Hepatocyte (in vitro differentiated cells): ENCODE measurements around the gene NKAIN2. TPM values are rescaled to one million over a fixed set of nuclear protein-coding genes. Genes with fewer than 3 reads are reported as not detected.

Experiments used
- DNase-seq: peaks from one replicate; pipeline ENCODE4 v3.0.0-alpha.2; 2016; ENCODE audit warnings: low spot score
- H2AFZ ChIP-seq: fragments of 200-600 bp; sonication (generic); 2 replicates; pipeline ENCODE4 v1.6.0; 2016; ENCODE audit warnings: antibody characterized with exemption, mild to moderate bottlenecking
- H3K27ac ChIP-seq: fragments of 200-600 bp; sonication (generic); 2 replicates; pipeline ENCODE4 v1.5.1; 2016; ENCODE audit warnings: mild to moderate bottlenecking
- H3K27me3 ChIP-seq: fragments of 200-600 bp; sonication (generic); 2 replicates; pipeline ENCODE4 v1.6.1; 2016
- H3K36me3 ChIP-seq: fragments of 200-600 bp; sonication (generic); replicated peaks from 2 replicates; pipeline ENCODE4 v1.5.1; 2016; ENCODE audit warnings: low read depth; ENCODE audit not compliant: insufficient read depth
- H3K4me1 ChIP-seq: fragments of 200-600 bp; sonication (generic); 2 replicates; pipeline ENCODE4 v1.5.1; 2016; ENCODE audit warnings: mild to moderate bottlenecking, moderate library complexity; ENCODE audit not compliant: insufficient read depth
- H3K4me2 ChIP-seq: fragments of 200-600 bp; sonication (generic); 2 replicates; pipeline ENCODE4 v1.6.0; 2016
- H3K4me3 ChIP-seq: fragments of 200-600 bp; sonication (generic); 2 replicates; pipeline ENCODE4 v1.5.1; 2016; ENCODE audit warnings: mild to moderate bottlenecking
- H3K79me2 ChIP-seq: fragments of 200-600 bp; sonication (generic); 2 replicates; pipeline ENCODE4 v1.6.0; 2017; ENCODE audit warnings: mild to moderate bottlenecking
- H3K9me2 ChIP-seq: fragments of 200-600 bp; sonication (generic); replicated peaks from 2 replicates; pipeline ENCODE4 v1.6.0; 2017; ENCODE audit warnings: mild to moderate bottlenecking; ENCODE audit not compliant: insufficient read depth
- H3K9me3 ChIP-seq: fragments of 200-600 bp; sonication (generic); 2 replicates; pipeline ENCODE4 v1.5.1; 2016; ENCODE audit warnings: low read depth, mild to moderate bottlenecking
- H4K20me1 ChIP-seq: fragments of 200-600 bp; sonication (generic); 2 replicates; pipeline ENCODE4 v1.6.0; 2016; ENCODE audit warnings: mild to moderate bottlenecking; ENCODE audit not compliant: insufficient read depth, poor library complexity, severe bottlenecking
- CTCF ChIP-seq: fragments of 200-600 bp; sonication (generic); IDR thresholded peaks from 2 replicates; pipeline ENCODE4 v1.5.1; 2016; ENCODE audit warnings: antibody characterized with exemption, mild to moderate bottlenecking; ENCODE audit not compliant: poor library complexity
- EZH2 ChIP-seq: fragments of 200-600 bp; sonication (generic); IDR thresholded peaks from 2 replicates; pipeline ENCODE4 v1.6.1; 2016; ENCODE audit warnings: antibody characterized with exemption, mild to moderate bottlenecking, borderline replicate concordance
- EZH2phosphoT487 ChIP-seq: fragments of 200-600 bp; sonication (generic); IDR thresholded peaks from one replicate; pipeline ENCODE4 v1.6.1; 2018; ENCODE audit warnings: antibody characterized with exemption, mild to moderate bottlenecking, low read depth, moderate library complexity; ENCODE audit not compliant: unreplicated experiment, severe bottlenecking
- WGBS: methylation state at CpG from one replicate; pipeline ENCODE4 v1.1.6; 2016; ENCODE audit warnings: low lambda C conversion rate; ENCODE audit errors: missing lambda C conversion rate; 5-methylcytosine and 5-hydroxymethylcytosine counted together
- polyA plus RNA-seq: library from polyadenylated mRNA; unstranded; fragments of >200 nt; fragmentation: Nextera tagmentation; extraction: Ambion mirVana; gene quantifications from 2 replicates; pipeline ENCODE4 v1.2.1, GENCODE V29; 2016
- total RNA-seq: library from RNA; depleted of rRNA; stranded (reverse); fragments of >200 nt; gene quantifications from 2 replicates; pipeline ENCODE4 v1.2.3, GENCODE V29; 2014

Gene NKAIN2
- total and polyA plus RNA-seq, 2 experiments from 2014 or later = 0.48 to 2.6 TPM

- H2AFZ ChIP-seq = no peak overlapping the region
- no peaks in the 10 kb centered on the region for H3K9me3 ChIP-seq
- H3K4me3 ChIP-seq = no peak overlapping the region
- no peaks in the 10 kb centered on the region for H3K27me3 ChIP-seq
- H3K9me2 ChIP-seq = no peaks in the 10 kb centered on the region
- no peaks in the 10 kb centered on the region for H3K4me1 ChIP-seq
- H3K4me2 ChIP-seq = no peak overlapping the region
- no peak for DNase-seq
- H3K79me2 ChIP-seq = no peaks in the 10 kb centered on the region
- no peak overlapping the region for H3K27ac ChIP-seq
- TF ChIP-seq EZH2phosphoT487 = no peak
- no peak for TF ChIP-seq EZH2
- TF ChIP-seq CTCF = no peak
- no peaks in the 10 kb centered on the region for H3K36me3 ChIP-seq
- WGBS = 80% methylated on average over 2 of the region's 2 CpGs
- H4K20me1 ChIP-seq = no peaks in the 10 kb centered on the region
Measured at GRCh38 chr6:123990376-123990775, 186.7 kb downstream of the NKAIN2 start.

- Histone ChIP-seq H3K36me3 (no peaks in the 10 kb centered on the region), H2AFZ (no peak overlapping the region), H3K9me3 (no peaks in the 10 kb centered on the region), H3K27ac (no peak overlapping the region), H3K79me2 (no peaks in the 10 kb centered on the region), H3K4me1 (no peaks in the 10 kb centered on the region), H3K4me2 (no peak overlapping the region), H3K9me2 (no peaks in the 10 kb centered on the region), H3K27me3 (no peaks in the 10 kb centered on the region), H4K20me1 (no peaks in the 10 kb centered on the region), H3K4me3 (no peak overlapping the region)
- no peak for TF ChIP-seq CTCF
- 72% methylated on average over 3 of the region's 3 CpGs for WGBS
- DNase-seq = no peak
Measured at GRCh38 chr6:123994168-123994567, 190.5 kb downstream of the NKAIN2 start.

- H3K79me2 ChIP-seq = no peaks in the 10 kb centered on the region
- no peaks in the 10 kb centered on the region for H3K9me3 ChIP-seq
- no peaks in the 10 kb centered on the region for H4K20me1 ChIP-seq
- H3K27me3 ChIP-seq = no peaks in the 10 kb centered on the region
- DNase-seq = no peak
- 67% methylated on average over 4 of the region's 4 CpGs for WGBS
- no peaks in the 10 kb centered on the region for H3K36me3 ChIP-seq
- no peak overlapping the region for H2AFZ ChIP-seq
- H3K4me3 ChIP-seq = no peak overlapping the region
- no peak overlapping the region for H3K27ac ChIP-seq
- no peaks in the 10 kb centered on the region for H3K9me2 ChIP-seq
- TF ChIP-seq EZH2 = no peak
- H3K4me1 ChIP-seq = no peaks in the 10 kb centered on the region
- no peak overlapping the region for H3K4me2 ChIP-seq
Measured at GRCh38 chr6:123994891-123995635, 191.4 kb downstream of the NKAIN2 start.

GRCh38 chr6:123997223-123997622 is 193.6 kb downstream of the NKAIN2 start:
- Histone ChIP-seq H3K27me3 (no peaks in the 10 kb centered on the region), H2AFZ (no peak overlapping the region), H3K36me3 (no peaks in the 10 kb centered on the region), H3K4me3 (no peak overlapping the region), H3K79me2 (no peaks in the 10 kb centered on the region), H3K9me3 (no peaks in the 10 kb centered on the region), H3K9me2 (no peaks in the 10 kb centered on the region), H4K20me1 (no peaks in the 10 kb centered on the region), H3K4me2 (no peak overlapping the region), H3K27ac (no peak overlapping the region), H3K4me1 (no peaks in the 10 kb centered on the region)
- TF ChIP-seq EZH2 (no peak), CTCF (no peak), EZH2phosphoT487 (no peak)
- no peak for DNase-seq
- WGBS = 61% methylated on average over 3 of the region's 3 CpGs
